ENCODE results near the gene IRS1.

IRS1 gene

GRCh38 chr2:226754821-226755604 is 44.6 kb downstream of the IRS1 start:
- DNase-seq = no peak

GRCh38 chr2:226752887-226753286 is 46.7 kb downstream of the IRS1 start:
- DNase-seq = no peak

GRCh38 chr2:226747288-226747687 is 52.3 kb downstream of the IRS1 start:
- DNase-seq = no peak

- DNase-seq = no peak
Measured at GRCh38 chr2:226746196-226746800, 53.3 kb downstream of the IRS1 start.

GRCh38 chr2:226743915-226744314 is 55.7 kb downstream of the IRS1 start:
- DNase-seq = no peak

GRCh38 chr2:226742347-226742746 is 57.3 kb downstream of the IRS1 start:
- no peak for DNase-seq

- no peak for DNase-seq
Measured at GRCh38 chr2:226740039-226740648, 59.5 kb downstream of the IRS1 start.

- DNase-seq = no peak
Measured at GRCh38 chr2:226739545-226740030, 60.0 kb downstream of the IRS1 start.

- DNase-seq = no peak
Measured at GRCh38 chr2:226738821-226739544, 60.6 kb downstream of the IRS1 start.

GRCh38 chr2:226738191-226738820 is 61.3 kb downstream of the IRS1 start:
- DNase-seq = no peak

- no peak for DNase-seq
Measured at GRCh38 chr2:226736382-226736781, 63.2 kb downstream of the IRS1 start.

- DNase-seq = no peak
Measured at GRCh38 chr2:226733927-226734564, 65.6 kb downstream of the IRS1 start.

GRCh38 chr2:226733189-226733858 is 66.3 kb downstream of the IRS1 start:
- DNase-seq = no peak

- no peak for DNase-seq
Measured at GRCh38 chr2:226732478-226733188, 67.0 kb downstream of the IRS1 start.

GRCh38 chr2:226730481-226730880 is 69.1 kb downstream of the IRS1 start:
- no peak for DNase-seq

- no peak for DNase-seq
Measured at GRCh38 chr2:226728996-226729395, 70.6 kb downstream of the IRS1 start.

GRCh38 chr2:226727251-226727650 is 72.4 kb downstream of the IRS1 start:
- DNase-seq = no peak

- DNase-seq = no peak
Measured at GRCh38 chr2:226726546-226726945, 73.1 kb downstream of the IRS1 start.

- DNase-seq = no peak
Measured at GRCh38 chr2:226725126-226725860, 74.3 kb downstream of the IRS1 start.

- no peak for DNase-seq
Measured at GRCh38 chr2:226721541-226721940, 78.1 kb downstream of the IRS1 start.
